PC-9 (cell line): ENCODE results near the gene GFI1. TPM values are rescaled to one million over a fixed set of nuclear protein-coding genes. Genes with fewer than 3 reads are reported as not detected.
"Not testable (repeated sequence)": the region's sequence is repeated elsewhere in the genome, so short reads cannot be mapped to it uniquely, and the experiment has no call there.

Experiments
- BruUV-seq: library from RNA; stranded (reverse); fragments of 400-500 nt; replicated peaks from 2 replicates; lab custom pipeline; 2021; lab: Mats Ljungman, UMichigan
- CTCF ChIA-PET: fragments of 300-600 bp; sonication (Branson Sonifier 250); formaldehyde crosslinking; loops from one replicate; lab custom pipeline; 2022; ENCODE audit warnings: antibody characterized with exemption; lab: Charles Lee
- POLR2A ChIA-PET: fragments of 300-600 bp; sonication (Branson Sonifier 250); formaldehyde crosslinking; loops from one replicate; lab custom pipeline; 2022; ENCODE audit warnings: antibody characterized with exemption; ENCODE audit not compliant: unreplicated experiment; lab: Charles Lee
- DNase-seq, 2 experiments: peaks; one replicate each; pipeline versions ENCODE4 v3.0.0 to v3.0.0-alpha.2; 2015 to 2022; ENCODE audit warnings: mixed read lengths in 1 of 2
- H2AFZ ChIP-seq: fragments of 200-600 bp; sonication (generic); 2 replicates; pipeline ENCODE4 v1.8.1; 2017; ENCODE audit warnings: antibody characterized with exemption
- H3F3A ChIP-seq: fragments of 200-600 bp; sonication (generic); 2 replicates; pipeline ENCODE4 v1.8.1; 2017; ENCODE audit warnings: antibody characterized with exemption, mild to moderate bottlenecking, low read depth; ENCODE audit not compliant: insufficient read depth
- H3K27ac ChIP-seq: fragments of 200-600 bp; sonication (generic); 2 replicates; pipeline ENCODE4 v1.6.1; 2016; ENCODE audit warnings: mixed run types
- H3K27me3 ChIP-seq: fragments of 200-600 bp; sonication (generic); 2 replicates; pipeline ENCODE4 v1.6.1; 2016; ENCODE audit warnings: low read depth, mixed run types; ENCODE audit not compliant: insufficient read depth
- H3K36me3 ChIP-seq: fragments of 200-600 bp; sonication (generic); 2 replicates; pipeline ENCODE4 v1.6.1; 2016; ENCODE audit warnings: low read depth, mixed run types
- H3K4me1 ChIP-seq: fragments of 200-600 bp; sonication (generic); replicated peaks from 2 replicates; pipeline ENCODE4 v1.6.1; 2016; ENCODE audit warnings: mixed run types; ENCODE audit not compliant: insufficient read depth
- H3K4me2 ChIP-seq: fragments of 200-600 bp; sonication (generic); 2 replicates; pipeline ENCODE4 v1.6.1; 2017; ENCODE audit warnings: mixed run types
- H3K4me3 ChIP-seq: fragments of 200-600 bp; sonication (generic); 2 replicates; pipeline ENCODE4 v1.6.1; 2016; ENCODE audit warnings: mixed run types
- H3K79me2 ChIP-seq: fragments of 200-600 bp; sonication (generic); 2 replicates; pipeline ENCODE4 v1.6.1; 2017; ENCODE audit warnings: low read depth, mixed run types
- H3K9me2 ChIP-seq: fragments of 200-600 bp; sonication (generic); 2 replicates; pipeline ENCODE4 v1.8.1; 2017; ENCODE audit warnings: mild to moderate bottlenecking; ENCODE audit not compliant: insufficient read depth
- H3K9me3 ChIP-seq: fragments of 200-600 bp; sonication (generic); 2 replicates; pipeline ENCODE4 v1.8.1; 2016; ENCODE audit warnings: low read depth; ENCODE audit not compliant: insufficient read depth
- H4K20me1 ChIP-seq: fragments of 200-600 bp; sonication (generic); 2 replicates; pipeline ENCODE4 v1.8.1; 2017; ENCODE audit not compliant: insufficient read depth
- EZH2 ChIP-seq: fragments of 200-600 bp; sonication (generic); IDR thresholded peaks from 2 replicates; pipeline ENCODE4 v1.8.0; 2017; ENCODE audit warnings: antibody characterized with exemption, low read depth
- intact Hi-C: fragments of 100-400 bp; cut with micrococcal nuclease; formaldehyde crosslinking; loops from one replicate; pipeline ENCODE4 v1.10.0; 2022; ENCODE audit not compliant: unreplicated experiment
- total RNA-seq: library from RNA; stranded (reverse); gene quantifications from 2 replicates; pipeline ENCODE4 v1.2.3, GENCODE V29; 2021
- TF ChIP-seq, protein P1 (sequence below): fragments of 200-600 bp; sonication (generic); conservative IDR thresholded peaks from 2 replicates; pipeline ENCODE4 v1.6.1; 2017; ENCODE audit warnings: mixed run types, antibody characterized with exemption, mild to moderate bottlenecking, moderate library complexity

Gene GFI1
- total RNA-seq, 1 experiment from 2014 or later, result 0.35 TPM

DNA sequence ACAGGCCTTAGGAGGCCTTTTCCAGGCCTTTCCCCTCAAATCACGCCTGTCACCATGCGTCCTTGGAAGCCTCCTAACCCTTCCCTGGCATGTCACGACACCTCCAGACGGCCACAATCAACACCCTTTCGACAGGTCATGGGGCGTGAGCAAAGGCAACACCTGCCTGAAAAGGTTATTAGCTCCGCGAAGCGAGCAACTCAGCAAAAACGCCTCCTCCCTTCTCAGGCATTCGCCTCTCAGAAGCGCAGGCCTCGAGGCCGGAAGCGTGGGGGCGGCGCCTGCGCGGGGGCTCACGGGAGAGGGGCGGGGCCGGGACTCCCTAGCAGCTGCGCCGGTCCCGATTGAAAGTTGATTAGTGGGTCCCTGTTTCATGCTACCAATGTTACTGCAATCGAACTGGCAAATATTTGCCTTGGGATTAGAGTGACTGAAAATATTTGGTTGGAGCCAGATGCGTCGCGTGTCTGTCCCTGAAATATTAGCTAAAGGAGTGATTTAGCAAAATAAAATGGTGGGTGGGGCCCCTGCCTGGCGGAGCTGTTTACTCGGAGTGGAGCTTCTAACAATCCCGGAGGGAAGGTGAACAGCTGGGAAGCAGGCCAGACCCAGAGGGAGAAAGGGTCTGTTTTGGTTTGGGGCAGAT lies 44.9 kb downstream of the GFI1 start:
- no TSS peak for BruUV-seq
- Histone ChIP-seq H3K9me2 (no peaks in the 10 kb centered on the region), H3K36me3 (no peaks in the 10 kb centered on the region), H2AFZ (peak overlapping the region; percentile 79), H4K20me1 (no peaks in the 10 kb centered on the region), H3K4me2 (peak overlapping the region; percentile 69), H3K79me2 (no peaks in the 10 kb centered on the region), H3K4me3 (peak overlapping the region; percentile 56), H3K27ac (peak overlapping the region; percentile 74), H3K27me3 (no peaks in the 10 kb centered on the region), H3K9me3 (no peaks in the 10 kb centered on the region), H3K4me1 (no peaks in the 10 kb centered on the region), H3F3A (no peaks in the 10 kb centered on the region; the same call in 1 of the 2 replicates)
- POLR2A ChIA-PET, result no interaction called here
- DNase-seq, result peak in 1 of 2 experiments; percentile 79
- CTCF ChIA-PET, result no interaction called here
- intact Hi-C loops, result no loop called here
- TF ChIP-seq, protein P1, sequence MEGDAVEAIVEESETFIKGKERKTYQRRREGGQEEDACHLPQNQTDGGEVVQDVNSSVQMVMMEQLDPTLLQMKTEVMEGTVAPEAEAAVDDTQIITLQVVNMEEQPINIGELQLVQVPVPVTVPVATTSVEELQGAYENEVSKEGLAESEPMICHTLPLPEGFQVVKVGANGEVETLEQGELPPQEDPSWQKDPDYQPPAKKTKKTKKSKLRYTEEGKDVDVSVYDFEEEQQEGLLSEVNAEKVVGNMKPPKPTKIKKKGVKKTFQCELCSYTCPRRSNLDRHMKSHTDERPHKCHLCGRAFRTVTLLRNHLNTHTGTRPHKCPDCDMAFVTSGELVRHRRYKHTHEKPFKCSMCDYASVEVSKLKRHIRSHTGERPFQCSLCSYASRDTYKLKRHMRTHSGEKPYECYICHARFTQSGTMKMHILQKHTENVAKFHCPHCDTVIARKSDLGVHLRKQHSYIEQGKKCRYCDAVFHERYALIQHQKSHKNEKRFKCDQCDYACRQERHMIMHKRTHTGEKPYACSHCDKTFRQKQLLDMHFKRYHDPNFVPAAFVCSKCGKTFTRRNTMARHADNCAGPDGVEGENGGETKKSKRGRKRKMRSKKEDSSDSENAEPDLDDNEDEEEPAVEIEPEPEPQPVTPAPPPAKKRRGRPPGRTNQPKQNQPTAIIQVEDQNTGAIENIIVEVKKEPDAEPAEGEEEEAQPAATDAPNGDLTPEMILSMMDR, result no peak
- no peak for TF ChIP-seq EZH2

DNA sequence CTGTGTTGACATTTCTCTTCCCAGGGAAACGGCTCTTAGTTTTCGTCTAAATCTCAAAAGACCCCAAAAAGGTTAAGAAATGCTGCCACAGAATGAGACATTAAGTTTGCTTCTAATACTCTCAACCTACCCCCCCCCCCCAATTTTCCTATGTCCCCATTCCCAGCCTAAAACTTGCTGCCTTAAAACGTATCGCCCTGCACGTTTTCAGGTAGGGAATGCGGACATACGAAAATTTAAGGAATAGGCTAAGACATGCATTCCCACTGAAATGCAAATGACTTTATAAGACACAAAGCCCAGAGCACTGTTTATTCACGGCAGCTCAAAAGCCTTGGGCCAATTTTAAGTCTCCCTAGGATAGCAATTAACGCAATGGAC lies 45.4 kb downstream of the GFI1 start:
- H3K4me1 ChIP-seq, result no peaks in the 10 kb centered on the region
- H3K9me2 ChIP-seq, result no peaks in the 10 kb centered on the region
- peak overlapping the region; percentile 74 for H3K27ac ChIP-seq
- no peaks in the 10 kb centered on the region for H3K27me3 ChIP-seq
- peak in 1 of 2 experiments; percentile 25 for DNase-seq
- peak overlapping the region; percentile 79 for H2AFZ ChIP-seq
- H3K9me3 ChIP-seq, result no peaks in the 10 kb centered on the region
- peak overlapping the region; percentile 69 for H3K4me2 ChIP-seq
- no peaks in the 10 kb centered on the region for H3K79me2 ChIP-seq
- no peaks in the 10 kb centered on the region; the same call in 1 of the 2 replicates for H3F3A ChIP-seq
- no TSS peak for BruUV-seq
- H4K20me1 ChIP-seq, result no peaks in the 10 kb centered on the region
- intact Hi-C loops, result no loop called here
- ChIA-PET CTCF (no interaction called here), POLR2A (no interaction called here)
- no peak for TF ChIP-seq EZH2
- TF ChIP-seq, protein P1, result no peak
- no peaks in the 10 kb centered on the region for H3K36me3 ChIP-seq
- peak overlapping the region; percentile 56 for H3K4me3 ChIP-seq

DNA sequence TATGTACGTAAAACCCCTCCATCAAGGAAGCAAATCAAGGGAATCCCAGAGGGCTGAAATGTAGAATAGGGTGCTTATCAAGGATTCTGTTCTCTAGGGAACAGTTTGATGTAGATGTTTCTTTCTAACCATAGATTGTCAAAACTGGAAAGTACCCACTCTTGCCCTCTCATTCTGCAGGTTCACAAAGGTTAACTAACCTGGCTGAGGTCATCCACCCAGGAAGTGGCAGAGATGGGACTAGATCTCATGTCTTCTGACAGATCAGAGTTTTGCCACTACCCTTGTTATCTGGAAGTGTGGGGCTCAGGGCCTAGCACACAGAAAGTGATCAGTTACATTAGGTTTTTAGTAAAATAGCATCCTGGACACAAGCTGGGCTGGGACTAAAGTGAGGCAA lies 47.4 kb downstream of the GFI1 start:
- no peak overlapping the region for H3K27ac ChIP-seq
- H3K9me2 ChIP-seq, result no peaks in the 10 kb centered on the region
- no TSS peak for BruUV-seq
- ChIA-PET CTCF (no interaction called here), POLR2A (interaction anchor here (0.6 kb wide), 1 partner anchor 353 kb away, joined by 4 read pairs; no protein-coding TSS in a partner anchor)
- DNase-seq, result no peak
- no peaks in the 10 kb centered on the region for H3K4me1 ChIP-seq
- H3K4me2 ChIP-seq, result no peak overlapping the region
- no peak overlapping the region for H2AFZ ChIP-seq
- no peaks in the 10 kb centered on the region for H3K79me2 ChIP-seq
- TF ChIP-seq, protein P1, result no peak
- no peak for TF ChIP-seq EZH2
- no peaks in the 10 kb centered on the region for H3K9me3 ChIP-seq
- no peaks in the 10 kb centered on the region for H4K20me1 ChIP-seq
- H3K36me3 ChIP-seq, result no peaks in the 10 kb centered on the region
- no peaks in the 10 kb centered on the region; the same call in 1 of the 2 replicates for H3F3A ChIP-seq
- no peak overlapping the region for H3K4me3 ChIP-seq
- no peaks in the 10 kb centered on the region for H3K27me3 ChIP-seq
- intact Hi-C loops, result no loop called here

- H3K4me2 ChIP-seq, DNase-seq, H3K4me1 ChIP-seq, H3K79me2 ChIP-seq, H4K20me1 ChIP-seq, CTCF ChIA-PET, H3F3A ChIP-seq, BruUV-seq, POLR2A ChIA-PET, intact Hi-C loops, H3K27ac ChIP-seq, H3K36me3 ChIP-seq, H3K27me3 ChIP-seq, H2AFZ ChIP-seq, H3K4me3 ChIP-seq, H3K9me2 ChIP-seq, H3K9me3 ChIP-seq: not testable (repeated sequence)
Observed at GRCh38 chr1:92434572-92434971, 52.2 kb downstream of the GFI1 start.
